Fibroblast of lung (primary cell): ENCODE data around the gene GBP7. TPM values are rescaled to one million over a fixed set of nuclear protein-coding genes. Genes with fewer than 3 reads are reported as not detected.

Source experiments
- DNase-seq, 2 donors: peaks; one replicate each; pipeline versions ENCODE4 v3.0.0 to v3.0.0-alpha.2; 2010; ENCODE audit warnings: low read depth in 2 of 2
- H2AFZ ChIP-seq: 2 replicates; pipeline ENCODE4 v1.5.1; 2012; ENCODE audit warnings: low read length, control low read depth, inconsistent platforms
- H3K27ac ChIP-seq: 2 replicates; pipeline ENCODE4 v1.5.1; 2011; ENCODE audit warnings: low read length, control low read depth; ENCODE audit not compliant: insufficient read depth
- H3K27me3 ChIP-seq: 2 replicates; pipeline ENCODE4 v1.5.1; 2011; ENCODE audit warnings: mild to moderate bottlenecking, low read length; ENCODE audit not compliant: control insufficient read depth, insufficient read depth
- H3K36me3 ChIP-seq: 2 replicates; pipeline ENCODE4 v1.5.1; 2011; ENCODE audit warnings: low read length; ENCODE audit not compliant: control insufficient read depth, insufficient read depth
- H3K4me1 ChIP-seq: 2 replicates; pipeline ENCODE4 v1.5.1; 2011; ENCODE audit warnings: low read length; ENCODE audit not compliant: control insufficient read depth, insufficient read depth; ENCODE audit errors: extremely low read depth
- H3K4me2 ChIP-seq: 2 replicates; pipeline ENCODE4 v1.5.1; 2011; ENCODE audit warnings: low read length, control low read depth; ENCODE audit not compliant: insufficient read depth; ENCODE audit errors: extremely low read depth
- H3K4me3 ChIP-seq, 4 experiments: fragments of 200-600 bp in 1 of 4; sonication (generic) in 1 of 4; replicated peaks in 1 of 4; 2 replicates each; pipeline ENCODE4 v1.5.1; 2011 to 2016; ENCODE audit warnings: low read length in 4 of 4, low read depth in 3 of 4, mild to moderate bottlenecking in 3 of 4, control low read depth in 2 of 4, inconsistent platforms in 1 of 4, mixed read lengths in 1 of 4; ENCODE audit not compliant: insufficient read depth in 1 of 4; ENCODE audit errors: control extremely low read depth in 1 of 4
- H3K79me2 ChIP-seq: 2 replicates; pipeline ENCODE4 v1.5.1; 2012; ENCODE audit warnings: mild to moderate bottlenecking, low read length, inconsistent platforms; ENCODE audit not compliant: control insufficient read depth, insufficient read depth
- H3K9ac ChIP-seq: 2 replicates; pipeline ENCODE4 v1.5.1; 2011; ENCODE audit warnings: mild to moderate bottlenecking, low read length, control low read depth; ENCODE audit not compliant: insufficient read depth
- H3K9me3 ChIP-seq: 2 replicates; pipeline ENCODE4 v1.5.1; 2012; ENCODE audit warnings: low read depth, low read length; ENCODE audit not compliant: control insufficient read depth, insufficient read depth
- H4K20me1 ChIP-seq: 2 replicates; pipeline ENCODE4 v1.5.1; 2011; ENCODE audit warnings: low read length; ENCODE audit not compliant: control insufficient read depth, insufficient read depth; ENCODE audit errors: extremely low read depth
- EZH2 ChIP-seq: IDR thresholded peaks from 2 replicates; pipeline ENCODE4 v1.5.1; 2012; ENCODE audit warnings: low read length, control low read depth, mild to moderate bottlenecking; ENCODE audit errors: missing control alignments
- polyA plus RNA-seq, 2 donors: library from polyadenylated mRNA; depleted of rRNA in 1 of 2; stranded (reverse) in 1 of 2; unstranded in 1 of 2; fragments of >200 nt; gene quantifications; 2 replicates each; pipeline ENCODE4 v1.2.1, GENCODE V29; 2011 to 2012; ENCODE audit warnings: missing spikeins in 1 of 2
- total RNA-seq: library from RNA; depleted of rRNA; stranded (reverse); fragments of >200 nt; gene quantifications from 2 replicates; pipeline ENCODE4 v1.2.1, GENCODE V29; 2014
- TF ChIP-seq, protein P1 (sequence below), 2 donors: IDR thresholded peaks in 1 of 2; conservative IDR thresholded peaks in 1 of 2; 1 replicate in 1 of 2; 2 replicates in 1 of 2; pipeline ENCODE4 v1.5.1; 2011 to 2012; ENCODE audit warnings: low read length in 2 of 2, control low read depth in 1 of 2, inconsistent platforms in 1 of 2, low read depth in 1 of 2, mild to moderate bottlenecking in 1 of 2

GBP7 gene
- total and polyA plus RNA-seq, 2 donors (not counting 1 experiment from before 2014, with no cell fraction given), result not detected

DNA sequence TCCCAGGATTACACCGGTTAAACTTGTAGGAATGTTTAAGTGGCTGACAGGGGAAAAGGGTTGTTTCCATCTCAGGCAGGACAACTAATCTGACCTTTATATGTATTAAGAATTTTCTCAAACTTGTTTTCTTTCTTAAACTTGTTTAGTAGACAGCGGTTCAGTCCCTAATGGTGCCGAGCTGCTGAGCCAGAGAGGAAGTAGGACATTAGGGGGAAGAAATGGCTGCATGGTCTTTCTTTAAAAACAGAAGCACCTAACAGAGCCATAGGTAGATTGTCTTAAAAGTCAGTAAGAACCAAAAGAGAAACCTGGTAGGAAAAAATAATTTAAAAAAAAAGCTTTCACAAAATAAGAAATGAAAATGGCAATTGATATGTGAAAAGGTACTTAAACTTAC lies 19.7 kb upstream of the GBP7 start:
- DNase-seq, result no peak
- no peak overlapping the region for H3K4me3 ChIP-seq
- no peak overlapping the region for H3K4me2 ChIP-seq
- no peaks in the 10 kb centered on the region for H3K36me3 ChIP-seq
- H3K27ac ChIP-seq, result no peak overlapping the region
- no peaks in the 10 kb centered on the region for H3K9me3 ChIP-seq
- no peak overlapping the region for H2AFZ ChIP-seq
- H3K9ac ChIP-seq, result no peak overlapping the region
- no peaks in the 10 kb centered on the region for H3K27me3 ChIP-seq
- no peaks in the 10 kb centered on the region for H4K20me1 ChIP-seq
- H3K79me2 ChIP-seq, result no peaks in the 10 kb centered on the region
- no peaks in the 10 kb centered on the region for H3K4me1 ChIP-seq
- TF ChIP-seq, protein P1, sequence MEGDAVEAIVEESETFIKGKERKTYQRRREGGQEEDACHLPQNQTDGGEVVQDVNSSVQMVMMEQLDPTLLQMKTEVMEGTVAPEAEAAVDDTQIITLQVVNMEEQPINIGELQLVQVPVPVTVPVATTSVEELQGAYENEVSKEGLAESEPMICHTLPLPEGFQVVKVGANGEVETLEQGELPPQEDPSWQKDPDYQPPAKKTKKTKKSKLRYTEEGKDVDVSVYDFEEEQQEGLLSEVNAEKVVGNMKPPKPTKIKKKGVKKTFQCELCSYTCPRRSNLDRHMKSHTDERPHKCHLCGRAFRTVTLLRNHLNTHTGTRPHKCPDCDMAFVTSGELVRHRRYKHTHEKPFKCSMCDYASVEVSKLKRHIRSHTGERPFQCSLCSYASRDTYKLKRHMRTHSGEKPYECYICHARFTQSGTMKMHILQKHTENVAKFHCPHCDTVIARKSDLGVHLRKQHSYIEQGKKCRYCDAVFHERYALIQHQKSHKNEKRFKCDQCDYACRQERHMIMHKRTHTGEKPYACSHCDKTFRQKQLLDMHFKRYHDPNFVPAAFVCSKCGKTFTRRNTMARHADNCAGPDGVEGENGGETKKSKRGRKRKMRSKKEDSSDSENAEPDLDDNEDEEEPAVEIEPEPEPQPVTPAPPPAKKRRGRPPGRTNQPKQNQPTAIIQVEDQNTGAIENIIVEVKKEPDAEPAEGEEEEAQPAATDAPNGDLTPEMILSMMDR (conservative IDR thresholded peaks at IDR 0.05 in 1 of 2, IDR thresholded peaks at IDR 0.05 in 1 of 2; ENCODE audit: low read depth in 1 of 2, low read length in 2 of 2), result no peak
- no peak for TF ChIP-seq EZH2

GRCh38 chr1:89191314-89191713 lies 15.5 kb upstream of the GBP7 start:
- H3K9ac ChIP-seq, result no peak overlapping the region
- no peak overlapping the region for H3K27ac ChIP-seq
- no peaks in the 10 kb centered on the region for H3K36me3 ChIP-seq
- DNase-seq, result no peak
- H3K27me3 ChIP-seq, result no peaks in the 10 kb centered on the region
- H3K79me2 ChIP-seq, result no peaks in the 10 kb centered on the region
- H3K4me2 ChIP-seq, result no peak overlapping the region
- H3K4me3 ChIP-seq, result no peak overlapping the region
- TF ChIP-seq, protein P1 (conservative IDR thresholded peaks at IDR 0.05 in 1 of 2, IDR thresholded peaks at IDR 0.05 in 1 of 2; ENCODE audit: low read depth in 1 of 2, low read length in 2 of 2), result no peak
- no peak for TF ChIP-seq EZH2
- H3K9me3 ChIP-seq, result no peaks in the 10 kb centered on the region
- no peaks in the 10 kb centered on the region for H3K4me1 ChIP-seq
- H4K20me1 ChIP-seq, result no peaks in the 10 kb centered on the region
- H2AFZ ChIP-seq, result no peak overlapping the region

DNA sequence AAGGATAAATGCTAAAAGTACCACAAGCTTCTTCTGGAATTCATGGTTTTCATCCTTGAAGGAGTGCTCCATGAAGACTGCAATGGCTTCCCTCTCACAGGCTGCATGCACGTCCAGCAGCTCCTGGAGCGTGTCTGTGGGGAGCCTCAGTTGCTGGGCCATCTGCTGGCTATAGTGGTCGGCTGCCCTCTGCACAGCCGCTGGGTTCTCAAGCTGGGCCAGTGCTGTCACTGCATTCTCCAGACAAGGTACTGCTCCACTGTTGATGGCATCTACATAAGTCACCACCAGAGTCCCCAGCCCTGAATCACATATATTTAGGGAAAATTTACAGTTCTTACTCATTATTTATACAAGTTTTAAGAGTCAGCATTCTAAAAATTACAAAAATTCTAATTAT lies 14.2 kb upstream of the GBP7 start:
- Histone ChIP-seq H4K20me1 (no peaks in the 10 kb centered on the region), H3K9me3 (no peaks in the 10 kb centered on the region), H3K79me2 (no peaks in the 10 kb centered on the region)

More for the DNA sequence above, 14.2 kb upstream of the GBP7 start:
- Histone ChIP-seq H3K9ac (no peak overlapping the region), H3K36me3 (no peaks in the 10 kb centered on the region), H3K4me2 (no peak overlapping the region), H3K4me1 (no peaks in the 10 kb centered on the region), H3K4me3 (no peak overlapping the region), H2AFZ (no peak overlapping the region), H3K27ac (no peak overlapping the region), H3K27me3 (no peaks in the 10 kb centered on the region)
- no peak for DNase-seq
- TF ChIP-seq, protein P1 (conservative IDR thresholded peaks at IDR 0.05 in 1 of 2, IDR thresholded peaks at IDR 0.05 in 1 of 2; ENCODE audit: low read depth in 1 of 2, low read length in 2 of 2), result no peak
- TF ChIP-seq EZH2, result no peak
